GM13977 (cell line): ENCODE results near the gene SLC22A25.
"Not testable (repeated sequence)": the region's sequence is repeated elsewhere in the genome, so short reads cannot be mapped to it uniquely, and the experiment has no call there.

Experiments used
- DNase-seq: peaks from one replicate; pipeline ENCODE4 v3.0.0; 2012; ENCODE audit warnings: low spot score
- in situ Hi-C: fragments of 300-500 bp; cut with MboI; formaldehyde crosslinking; loops from one replicate; pipeline ENCODE4 v1.12.0; 2022; ENCODE audit warnings: low sequenced_read_pairs, low pct_unique_long_range_greater_than_20kb, mixed read lengths, inconsistent platforms; ENCODE audit not compliant: unreplicated experiment
- TF ChIP-seq, protein P1 (sequence below): IDR thresholded peaks from 2 replicates; pipeline ENCODE4 v1.5.1; 2012; ENCODE audit warnings: mild to moderate bottlenecking, control low read depth; ENCODE audit not compliant: insufficient read depth; ENCODE audit errors: extremely low read depth, missing control alignments

The SLC22A25 gene

GRCh38 chr11:63274776-63275175 is 31.4 kb upstream of the SLC22A25 start:
- in situ Hi-C loops, result no loop called here
- TF ChIP-seq, protein P1, sequence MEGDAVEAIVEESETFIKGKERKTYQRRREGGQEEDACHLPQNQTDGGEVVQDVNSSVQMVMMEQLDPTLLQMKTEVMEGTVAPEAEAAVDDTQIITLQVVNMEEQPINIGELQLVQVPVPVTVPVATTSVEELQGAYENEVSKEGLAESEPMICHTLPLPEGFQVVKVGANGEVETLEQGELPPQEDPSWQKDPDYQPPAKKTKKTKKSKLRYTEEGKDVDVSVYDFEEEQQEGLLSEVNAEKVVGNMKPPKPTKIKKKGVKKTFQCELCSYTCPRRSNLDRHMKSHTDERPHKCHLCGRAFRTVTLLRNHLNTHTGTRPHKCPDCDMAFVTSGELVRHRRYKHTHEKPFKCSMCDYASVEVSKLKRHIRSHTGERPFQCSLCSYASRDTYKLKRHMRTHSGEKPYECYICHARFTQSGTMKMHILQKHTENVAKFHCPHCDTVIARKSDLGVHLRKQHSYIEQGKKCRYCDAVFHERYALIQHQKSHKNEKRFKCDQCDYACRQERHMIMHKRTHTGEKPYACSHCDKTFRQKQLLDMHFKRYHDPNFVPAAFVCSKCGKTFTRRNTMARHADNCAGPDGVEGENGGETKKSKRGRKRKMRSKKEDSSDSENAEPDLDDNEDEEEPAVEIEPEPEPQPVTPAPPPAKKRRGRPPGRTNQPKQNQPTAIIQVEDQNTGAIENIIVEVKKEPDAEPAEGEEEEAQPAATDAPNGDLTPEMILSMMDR, result no peak
- no peak for DNase-seq

DNA sequence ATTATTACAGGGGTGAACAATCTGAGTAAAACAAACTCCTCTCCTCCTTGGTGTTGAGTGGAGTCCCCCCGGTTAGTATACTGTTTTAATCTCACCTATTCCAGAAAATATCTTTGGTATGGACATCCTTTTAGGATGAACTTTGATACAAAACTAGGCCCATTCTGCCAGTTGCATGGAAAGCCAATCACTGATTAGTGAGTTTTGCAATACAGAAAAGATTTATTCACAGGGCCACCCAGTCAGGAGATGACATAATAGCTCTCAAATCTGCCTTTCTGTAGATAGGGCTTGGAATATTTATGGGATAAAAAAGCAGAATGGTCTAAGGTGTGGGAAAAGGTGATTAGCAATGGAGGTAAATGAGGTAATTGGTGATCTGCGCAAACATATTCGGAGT is 30.3 kb upstream of the SLC22A25 start:
- TF ChIP-seq, protein P1, result no peak
- no peak for DNase-seq
- in situ Hi-C loops, result no loop called here

GRCh38 chr11:63262547-63262946 is 19.1 kb upstream of the SLC22A25 start:
- in situ Hi-C loops, result no loop called here
- DNase-seq, result no peak
- TF ChIP-seq, protein P1, result no peak

- TF ChIP-seq, protein P1, result no peak
- no peak for DNase-seq
- in situ Hi-C loops, result no loop called here
Measured at GRCh38 chr11:63251312-63251711, 7.9 kb upstream of the SLC22A25 start.

DNA sequence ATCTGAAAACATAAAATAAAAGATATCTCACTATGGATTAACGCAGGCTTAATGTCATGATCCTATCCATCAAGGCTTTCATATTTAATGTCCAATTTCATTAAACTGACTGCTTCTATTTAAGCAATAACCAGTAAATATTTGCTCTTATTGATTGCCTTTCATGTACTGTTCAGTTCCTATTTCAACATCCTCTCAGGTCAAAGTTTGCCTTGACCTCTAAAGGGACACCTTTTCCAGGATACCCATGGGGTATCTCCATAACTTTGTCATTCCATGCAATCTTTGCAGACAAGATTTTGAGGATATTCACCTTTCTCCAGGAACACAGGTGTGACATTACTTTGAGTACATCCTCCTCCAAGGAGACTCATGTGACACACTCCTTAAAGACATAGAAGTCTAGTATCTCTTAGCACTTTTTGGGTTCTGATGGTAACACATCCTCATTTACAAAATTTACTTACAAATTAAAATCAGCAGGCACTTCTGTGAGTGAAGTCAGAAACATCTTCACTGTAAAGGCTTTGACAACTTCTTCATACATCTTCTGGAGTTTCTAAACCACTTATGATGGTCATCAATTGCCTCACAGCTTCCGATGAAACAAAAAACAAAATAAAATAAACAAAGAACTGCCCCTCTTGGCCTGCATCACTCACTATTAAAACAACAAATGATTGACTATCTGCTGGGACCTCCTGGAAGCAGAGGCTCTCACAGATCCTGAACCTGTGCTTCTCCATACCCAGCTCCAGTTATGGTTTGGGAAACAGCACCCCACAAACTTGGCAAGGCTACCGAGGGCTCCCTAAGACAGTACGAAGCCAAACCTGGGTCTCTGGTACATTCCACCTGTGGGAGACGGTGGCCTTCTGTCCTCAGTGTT is 7.0 kb upstream of the SLC22A25 start:
- DNase-seq, result no peak
- in situ Hi-C loops, result no loop called here
- TF ChIP-seq, protein P1, result no peak

- DNase-seq, result no peak
- TF ChIP-seq, protein P1, result no peak
- in situ Hi-C loops, result no loop called here
Measured at GRCh38 chr11:63248966-63249365, 5.6 kb upstream of the SLC22A25 start.

- in situ Hi-C loops, DNase-seq: not testable (repeated sequence)
Measured at GRCh38 chr11:63247237-63248002, 4.0 kb upstream of the SLC22A25 start.
